Measurements from ENCODE around the gene GNG12. TPM values are rescaled to one million over a fixed set of nuclear protein-coding genes. Genes with fewer than 3 reads are reported as not detected.

Gene GNG12
- total and polyA plus RNA-seq, 9 of the 15 experiments (the other 6 are each of a cell fraction or from before 2014, with no cell fraction given): 2.6 to 6.0 (median 4.1) TPM

GRCh38 chr1:67851800-67852199 is 18.5 kb upstream of the GNG12 start (continued):
- TF ChIP-seq ZNF280B (CRISPR knock-in tag; IDR thresholded peaks at IDR 0.05): no peak
- no peak for TF ChIP-seq TFAM (CRISPR knock-in tag; conservative IDR thresholded peaks at IDR 0.05)

- DNase-seq (ENCODE audit: extremely low read depth in 1 of 4, low spot score in 3 of 4): peak in 2 of 4 experiments; percentile 35 to 66
- Histone ChIP-seq H3K9me1 (ENCODE audit: control insufficient read depth, insufficient read depth, low read length) (no peaks in the 10 kb centered on the region), H3K4me3 (no peak overlapping the region), H3K79me2 (ENCODE audit: control insufficient read depth, insufficient read depth, low read length) (no peaks in the 10 kb centered on the region), H3K27me3 (ENCODE audit: control insufficient read depth in 2 of 2, insufficient read depth in 2 of 2, low read length in 2 of 2) (no peaks in the 10 kb centered on the region; a peak in 1 of 5 replicates), H3K4me1 (replicated peaks in 1 of 2; ENCODE audit: control insufficient read depth in 2 of 2, insufficient read depth in 2 of 2, low read length in 2 of 2) (no peaks in the 10 kb centered on the region; a peak in 2 of 5 replicates), H4K20me1 (replicated peaks; ENCODE audit: control insufficient read depth, insufficient read depth, low read length) (no peaks in the 10 kb centered on the region), H3K36me3 (ENCODE audit: control insufficient read depth, insufficient read depth, low read length) (no peaks in the 10 kb centered on the region), H2AFZ (ENCODE audit: low read depth, low read length) (no peak overlapping the region), H3K9ac (ENCODE audit: insufficient read depth in 1 of 2, low read depth in 2 of 2, low read length in 2 of 2) (no peak overlapping the region), H3K27ac (ENCODE audit: extremely low read depth, low read depth, low read length) (no peak overlapping the region), H3K9me3 (replicated peaks; ENCODE audit: control insufficient read depth, insufficient read depth, low read depth, low read length) (no peaks in the 10 kb centered on the region), H3K4me2 (ENCODE audit: insufficient read depth, low read length) (no peak overlapping the region)
- peak; percentile 52 for ATAC-seq
- intact Hi-C loops (cut with micrococcal nuclease) (loop anchor here (1.0 to 5.0 kb wide), 2 partner anchors 84 to 318 kb away; no protein-coding TSS in a partner anchor), in situ Hi-C loops (cut with MboI) (loop anchor here (5.0 to 10.0 kb wide), 4 partner anchors 83 to 494 kb away; no protein-coding TSS in a partner anchor)
- FAIRE-seq: peak; percentile 68
- POLR2A ChIA-PET: interaction anchor here (0.5 to 1.6 kb wide), 6 partner anchors 29 to 470 kb away, joined by 3 to 4 read pairs (median 3); no protein-coding TSS in a partner anchor
- CTCF ChIA-PET (ENCODE audit: low intra/inter-chr PET ratio): interaction anchor here (0.5 to 6.7 kb wide), 2 partner anchors 261 to 503 kb away, joined by 3 to 37 read pairs; no protein-coding TSS in a partner anchor
- WGBS (ENCODE audit: insufficient coverage, low coverage, missing lambda C conversion rate): 0% methylated on average over 1 of the region's 1 CpG
- BruUV-seq (replicated peaks): no TSS peak
- TF ChIP-seq FOSL1 (tag; conservative IDR thresholded peaks at IDR 0.05) (peak; percentile 96), CBFA2T2 (conservative IDR thresholded peaks at IDR 0.05) (peak; percentile 50), ZNF699 (CRISPR knock-in tag; IDR thresholded peaks at IDR 0.05; ENCODE audit: insufficient replicate concordance) (no peak), NELFE (IDR thresholded peaks at IDR 0.05; ENCODE audit: insufficient read depth, insufficient read length) (no peak), CEBPZ (IDR thresholded peaks at IDR 0.05; ENCODE audit: borderline replicate concordance, low read depth, low read length) (no peak), CEBPG (CRISPR knock-in tag; IDR thresholded peaks at IDR 0.05) (no peak), CEBPG (tag; conservative IDR thresholded peaks at IDR 0.05 in 1 of 2, IDR thresholded peaks at IDR 0.05 in 1 of 2) (no peak), CREB3 (tag; conservative IDR thresholded peaks at IDR 0.05; ENCODE audit: low read depth) (no peak), ZNF263 (CRISPR knock-in tag; IDR thresholded peaks at IDR 0.05; ENCODE audit: borderline replicate concordance) (peak; percentile 94)
These were observed 17.4 kb upstream of the GNG12 start for GRCh38 chr1:67850611-67851075.

All from K562 (cell line).